Cerebellar nuclear complex (tissue), 1 donor: ENCODE data around the gene DAAM1.

Experiments
- DNase-seq, 2 experiments: peaks; one replicate each; lab custom pipeline; 2025; lab: John Stamatoyannopoulos, UW

DAAM1 gene

DNA sequence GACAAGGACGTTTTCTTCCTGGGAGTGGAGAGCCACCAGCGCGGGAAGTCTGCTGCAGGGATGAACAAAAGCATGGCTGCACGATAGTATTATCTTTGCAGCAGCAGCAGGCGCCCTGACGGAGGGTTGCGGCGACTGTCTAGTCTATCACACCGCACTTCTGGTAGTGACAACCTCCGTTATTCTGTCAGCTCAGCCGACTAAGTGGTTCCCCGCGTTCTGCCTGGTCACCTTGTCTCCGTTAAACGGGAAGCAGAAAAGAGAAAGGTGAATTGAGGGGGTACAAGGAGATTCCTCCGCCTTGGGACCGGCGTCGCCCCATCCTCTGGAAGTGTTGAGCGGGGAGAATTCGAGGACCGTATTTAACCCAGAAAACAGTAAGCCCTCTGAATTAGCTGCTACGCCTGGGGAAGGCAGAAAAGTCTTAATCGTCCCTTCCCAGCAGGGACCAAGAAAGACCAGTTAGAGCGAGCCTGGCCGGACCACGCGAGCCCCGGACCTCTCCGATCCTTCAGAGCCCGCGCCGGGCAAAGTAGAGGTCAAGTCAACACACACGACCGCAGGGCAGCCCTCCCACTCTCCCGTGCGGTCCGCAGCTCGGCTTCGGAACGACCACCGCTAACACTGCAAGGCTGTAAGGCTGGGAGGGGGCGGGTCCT, 536 bp upstream of the DAAM1 start:
- peak in 1 of 2 experiments; percentile 39 for DNase-seq

DNA sequence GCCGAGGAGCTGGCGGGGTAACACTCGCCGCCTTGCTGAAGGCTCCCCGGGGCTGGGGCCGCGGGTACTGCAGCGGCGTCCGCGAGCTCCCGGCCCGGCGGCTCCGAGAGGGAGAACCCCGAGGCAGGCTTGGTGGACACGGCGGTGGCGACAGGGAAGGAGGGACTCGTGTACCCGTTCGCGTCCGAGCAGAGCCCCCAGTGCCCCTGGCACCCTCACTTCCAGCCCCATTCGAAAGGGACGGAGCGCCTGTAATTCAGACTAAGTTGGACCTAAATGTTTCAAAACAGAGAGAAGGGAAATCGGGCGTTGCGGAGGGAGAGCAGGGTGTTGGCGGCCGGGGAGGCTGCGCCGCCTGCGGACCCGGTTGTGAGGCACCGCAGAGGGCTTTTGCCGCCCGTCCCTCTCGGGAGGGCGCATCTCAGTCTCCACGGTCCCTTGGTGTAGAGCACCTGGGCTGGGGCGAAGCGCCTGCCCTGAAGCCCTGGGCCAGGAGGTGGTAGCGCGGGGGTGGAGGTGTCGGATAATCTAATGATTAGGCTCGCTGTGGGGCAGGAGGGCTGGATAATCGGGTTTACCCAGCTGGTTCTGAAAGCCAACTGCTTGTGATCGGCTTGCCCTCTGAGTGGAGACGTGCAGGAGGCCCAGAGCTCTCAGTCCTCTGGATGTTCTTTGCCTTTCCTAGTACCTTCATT, 771 bp downstream of the DAAM1 start:
- no peak for DNase-seq

DNA sequence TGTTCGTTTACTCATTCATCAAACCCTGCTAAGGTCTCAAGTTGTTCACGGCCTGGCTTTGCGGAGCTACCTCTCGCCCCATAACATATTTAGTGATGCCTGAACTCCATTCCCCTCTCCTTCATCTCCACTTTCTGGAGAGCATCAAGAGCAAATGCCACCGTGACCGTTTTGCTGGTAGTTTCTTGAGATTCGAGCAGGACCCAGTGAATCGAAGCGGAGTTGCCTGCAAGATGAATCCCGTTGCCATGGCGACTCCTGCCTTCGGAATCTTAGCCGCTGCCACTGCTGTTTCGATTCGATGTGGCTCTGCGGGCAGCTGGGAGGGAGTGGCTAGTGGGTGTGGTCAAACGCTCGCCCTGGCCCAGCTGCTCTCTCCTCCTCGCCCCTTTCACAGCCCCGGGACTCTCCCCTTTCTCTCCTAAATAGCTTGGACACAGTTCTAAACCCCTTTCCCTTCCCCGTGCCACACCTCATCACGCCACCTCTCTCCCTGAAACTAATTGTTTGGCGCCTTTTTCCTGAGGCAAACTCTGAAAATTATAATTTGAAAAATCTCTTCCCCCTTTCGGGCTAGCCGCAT, 1.4 kb downstream of the DAAM1 start:
- DNase-seq = peak in 1 of 2 experiments; percentile 9

DNA sequence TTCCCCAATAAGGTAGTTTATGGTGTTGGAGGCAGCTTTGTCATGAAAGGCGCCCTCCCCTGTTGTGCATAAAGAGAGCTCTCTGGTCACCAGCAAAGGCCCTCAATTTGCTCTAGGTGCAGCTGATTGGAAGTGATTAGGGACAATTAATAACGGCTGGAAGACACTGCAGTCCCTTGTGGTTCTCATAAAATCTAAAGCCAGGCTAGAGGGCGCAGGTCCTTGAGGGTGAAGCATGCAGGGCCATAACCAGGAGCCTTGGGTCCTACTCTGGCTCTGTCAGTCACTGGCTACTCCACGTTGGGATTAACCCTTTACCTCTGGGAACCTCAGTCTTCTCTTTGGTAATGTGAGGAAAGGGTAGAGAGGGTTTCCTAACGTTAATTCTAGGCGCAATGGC, 1.9 kb downstream of the DAAM1 start:
- DNase-seq = no peak

DNA sequence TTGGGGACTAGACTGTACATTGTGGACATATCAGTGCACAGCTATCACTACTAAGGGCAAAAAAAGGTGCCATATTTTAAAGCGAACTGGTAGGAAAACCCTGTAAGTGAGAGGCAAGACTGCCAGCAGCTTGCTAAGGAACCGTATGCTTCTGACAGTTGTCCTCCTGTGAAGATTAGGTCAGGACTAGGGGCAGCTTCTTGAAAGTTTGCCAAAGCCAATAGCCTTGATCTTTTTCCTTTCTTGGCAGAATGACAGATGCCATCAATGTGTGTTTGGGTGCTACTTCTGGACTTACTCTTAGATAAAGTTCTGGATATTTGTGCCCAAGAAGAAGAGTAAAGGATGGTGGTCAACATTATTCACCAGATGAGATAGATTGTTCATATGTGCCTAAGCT, 7.4 kb downstream of the DAAM1 start:
- no peak for DNase-seq

DNA sequence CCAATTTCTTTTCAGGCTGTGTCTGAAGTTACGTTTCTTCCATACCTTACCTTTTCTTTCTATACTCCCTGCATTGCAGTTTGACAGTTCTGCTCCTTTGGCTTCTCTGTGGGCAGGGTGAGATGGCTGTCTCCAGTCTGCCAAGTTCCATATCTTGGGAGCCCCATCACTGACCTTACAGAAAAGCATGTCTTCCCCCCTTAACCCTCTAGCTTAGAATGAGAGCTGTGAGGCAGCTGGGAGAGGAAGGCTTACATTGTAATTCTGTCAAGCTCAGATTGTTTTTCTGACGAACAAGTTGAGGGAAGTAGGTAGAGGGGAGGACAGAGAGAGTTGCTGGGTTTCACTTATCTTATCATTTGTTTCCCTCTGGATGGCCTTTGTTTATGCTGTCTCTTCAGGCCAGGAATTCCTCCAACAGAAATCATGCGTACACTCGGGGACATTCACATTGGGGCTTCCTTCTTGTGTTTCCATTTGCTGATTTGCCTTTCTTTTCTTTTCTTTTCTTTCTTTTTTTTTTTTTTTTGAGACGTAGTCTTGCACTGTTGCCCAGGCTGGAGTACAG, 9.3 kb downstream of the DAAM1 start:
- DNase-seq = no peak

DNA sequence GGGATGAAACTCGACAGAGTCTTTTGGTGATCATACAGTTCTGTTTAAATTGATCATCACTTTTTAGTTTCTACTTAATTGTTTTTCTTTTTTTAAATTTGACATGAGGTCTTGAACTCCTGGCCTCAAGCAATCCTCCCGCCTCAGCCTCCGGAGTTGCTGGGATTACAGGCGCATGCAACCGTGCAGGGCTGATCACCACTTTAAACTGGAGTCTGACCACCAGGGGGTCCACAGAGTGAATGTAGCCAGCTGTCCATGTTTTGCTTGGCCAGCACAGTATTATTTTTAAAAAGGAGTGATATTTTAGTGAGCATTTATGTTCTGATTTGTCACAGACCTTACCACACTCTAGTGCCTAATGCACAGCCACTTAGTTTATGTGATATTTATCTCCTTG, 10.7 kb downstream of the DAAM1 start:
- DNase-seq = no peak

DNA sequence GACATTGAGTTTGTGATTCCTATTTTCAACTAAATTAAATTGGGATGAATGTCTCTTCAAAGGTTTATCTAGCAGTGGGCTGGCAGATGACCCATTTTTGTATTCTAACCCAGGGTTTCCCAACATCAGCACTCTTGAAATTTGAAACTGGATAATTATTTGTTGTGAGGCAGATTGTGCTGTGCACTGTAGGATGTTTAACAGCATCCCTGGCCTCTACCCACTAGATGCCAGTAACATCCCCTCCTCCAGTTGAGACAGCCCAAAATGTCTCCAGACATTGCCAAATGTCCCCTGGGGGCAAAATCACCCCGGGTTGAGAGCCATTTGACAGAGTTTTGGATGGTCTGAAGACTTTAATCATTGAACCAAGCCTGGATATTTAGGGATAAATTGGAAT, 11.1 kb downstream of the DAAM1 start:
- DNase-seq = no peak

DNA sequence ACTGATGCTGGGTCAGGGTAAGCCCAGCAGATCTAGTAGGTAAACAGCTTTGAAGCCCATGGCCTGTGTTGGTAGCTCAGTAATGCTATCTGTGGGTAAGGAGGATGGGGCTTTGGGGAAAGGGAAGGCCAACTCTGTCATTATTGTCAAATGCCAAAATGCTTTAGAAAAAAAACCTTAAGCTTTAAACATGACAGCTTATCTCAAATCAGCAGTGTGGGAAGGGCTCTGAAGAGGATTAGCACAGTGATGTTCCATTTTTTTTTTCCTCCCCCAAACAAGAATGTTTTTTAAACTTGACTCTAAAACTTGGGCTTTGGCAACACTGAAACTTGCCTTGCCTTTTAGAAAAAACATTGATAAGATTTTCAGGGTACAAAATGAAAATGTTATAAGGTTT, 11.7 kb downstream of the DAAM1 start:
- DNase-seq = no peak

DNA sequence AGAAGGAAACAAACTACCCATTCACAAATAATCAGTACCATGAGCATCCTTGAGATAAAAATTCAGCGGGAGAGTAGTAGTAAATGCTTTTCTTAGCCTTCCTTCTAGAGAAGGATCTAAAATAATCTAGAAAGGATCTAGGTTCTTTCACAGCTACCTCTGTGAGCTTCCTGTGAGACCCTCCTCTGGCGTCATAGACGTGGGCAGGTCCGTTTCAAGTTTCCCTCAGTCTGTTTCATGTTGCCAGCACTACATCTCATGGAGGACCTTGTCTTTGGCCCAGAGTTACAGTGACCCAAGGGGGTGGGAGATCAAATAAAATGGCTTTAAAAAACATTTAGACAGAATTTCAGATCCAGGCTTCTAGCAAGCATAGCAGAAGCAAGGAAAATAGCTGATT, 13.6 kb downstream of the DAAM1 start:
- DNase-seq = no peak

DNA sequence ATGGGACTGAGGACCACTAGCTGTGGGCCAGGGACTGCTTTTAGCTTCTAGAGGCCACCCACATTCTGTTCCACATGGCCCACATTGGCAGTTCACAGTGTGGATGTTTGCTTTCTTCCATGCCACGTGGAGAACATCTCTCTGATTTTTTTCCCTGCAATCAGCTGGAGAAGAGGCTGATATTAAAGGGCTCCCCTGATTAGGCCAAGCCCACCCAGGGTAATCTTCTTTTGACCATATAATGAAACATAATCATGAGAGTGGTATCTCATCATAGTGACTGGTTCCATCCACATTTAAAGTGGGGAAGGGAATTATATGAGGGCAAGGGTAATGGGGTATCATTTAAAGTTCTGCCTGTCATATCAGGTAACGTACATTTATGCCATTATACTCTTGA, 15.8 kb downstream of the DAAM1 start:
- no peak for DNase-seq

DNA sequence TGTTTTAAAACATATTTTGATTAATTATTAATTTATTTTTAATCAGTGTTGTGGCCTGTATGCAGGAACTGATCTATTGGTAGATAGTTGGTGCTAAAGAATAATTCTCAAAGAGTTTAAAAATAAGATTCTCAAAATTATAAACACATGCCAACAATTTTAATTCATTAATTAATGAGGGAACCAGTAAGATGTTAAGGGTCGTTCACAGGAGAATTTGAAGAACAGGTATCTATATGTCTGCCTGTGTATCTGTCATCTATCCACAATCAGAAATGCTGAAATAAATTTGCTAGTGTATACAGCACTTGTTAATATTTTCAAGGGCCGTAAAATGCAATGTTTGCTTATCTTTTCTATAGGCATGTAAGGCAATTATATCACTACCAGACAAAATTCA, 18.4 kb downstream of the DAAM1 start:
- DNase-seq = no peak

DNA sequence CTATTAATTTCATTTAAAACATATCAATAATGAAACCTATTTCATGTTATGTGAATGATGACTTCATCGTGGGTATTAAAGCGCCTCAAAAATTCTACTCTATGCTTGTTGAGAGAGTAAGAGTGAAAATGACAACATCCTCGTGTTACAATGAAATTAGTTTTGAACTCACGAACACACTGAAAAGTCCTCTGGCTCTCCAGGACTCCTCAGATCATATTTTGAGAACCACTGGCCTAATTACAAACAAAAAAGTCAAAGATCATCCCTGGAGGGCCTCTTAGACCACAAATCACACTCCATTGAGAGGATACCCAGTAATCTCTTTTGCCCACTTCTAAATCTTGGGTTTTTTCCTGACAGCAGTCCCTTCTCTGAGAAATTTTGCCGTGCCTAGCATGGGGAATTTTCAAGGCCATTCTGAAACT, 19.1 kb downstream of the DAAM1 start:
- no peak for DNase-seq

DNA sequence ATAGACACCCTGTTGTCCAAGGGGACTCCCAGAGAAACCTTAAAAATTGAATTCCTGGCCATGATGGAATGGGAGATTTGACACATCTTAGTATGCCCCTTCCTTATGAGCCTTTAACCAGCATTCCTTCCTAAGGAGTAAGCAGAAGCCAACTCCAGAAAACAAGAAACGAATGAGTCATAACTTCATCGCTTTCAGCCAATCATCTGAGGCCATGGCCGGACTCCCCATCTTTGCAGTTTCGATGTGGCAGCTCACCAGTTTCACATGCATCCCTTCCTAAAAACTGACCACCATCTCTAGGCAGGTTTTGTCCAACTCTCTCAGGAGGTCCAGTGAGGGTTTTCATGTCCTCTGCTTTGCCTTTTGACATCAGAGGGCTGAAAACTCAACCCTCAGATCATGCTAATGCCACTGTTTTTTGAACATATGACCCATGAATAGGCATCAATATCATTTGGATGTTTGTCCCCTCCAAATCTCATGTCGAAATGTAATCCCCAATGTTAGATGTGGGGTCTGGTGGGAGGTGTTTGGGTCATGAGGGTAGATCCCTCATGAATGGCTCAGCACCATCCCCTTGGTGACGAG, 19.9 kb downstream of the DAAM1 start:
- DNase-seq = no peak

DNA sequence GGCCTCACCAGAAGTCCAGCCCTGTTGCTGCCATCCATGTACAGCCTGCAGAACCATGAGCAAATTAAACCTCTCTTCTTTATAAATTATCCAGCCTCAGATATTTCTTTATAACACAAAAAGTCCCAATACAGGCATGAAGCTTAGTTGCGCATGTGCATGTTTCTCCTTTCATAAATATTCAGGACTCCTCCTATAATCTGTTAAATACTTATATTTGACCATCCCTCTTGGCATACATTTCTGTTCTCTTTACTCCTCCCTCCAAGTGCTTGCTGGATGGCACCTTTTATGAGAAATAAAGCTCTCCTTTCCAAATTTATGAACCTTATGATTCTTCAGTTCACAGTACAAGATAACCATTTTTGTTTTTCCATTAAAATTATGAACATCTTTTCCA, 20.5 kb downstream of the DAAM1 start:
- DNase-seq = no peak

DNA sequence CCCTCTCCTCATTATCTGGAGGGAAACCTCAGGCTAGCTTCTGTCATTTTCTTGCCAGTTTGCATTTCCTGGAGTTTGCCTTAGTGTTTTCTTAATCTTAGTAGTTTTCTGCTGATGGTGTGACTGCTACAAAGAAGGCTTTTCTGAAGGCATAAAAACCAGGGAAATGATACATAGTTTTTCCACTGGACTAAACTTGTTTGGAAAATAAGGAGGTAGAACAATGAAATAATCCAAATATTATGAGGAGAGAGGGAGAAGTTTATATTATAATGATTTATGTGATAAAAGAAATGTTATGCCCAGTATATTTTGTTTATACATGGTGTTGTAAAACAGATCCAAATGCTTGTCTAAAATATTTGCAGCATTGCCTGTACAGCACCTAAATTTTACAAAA, 22.2 kb downstream of the DAAM1 start:
- DNase-seq = no peak

DNA sequence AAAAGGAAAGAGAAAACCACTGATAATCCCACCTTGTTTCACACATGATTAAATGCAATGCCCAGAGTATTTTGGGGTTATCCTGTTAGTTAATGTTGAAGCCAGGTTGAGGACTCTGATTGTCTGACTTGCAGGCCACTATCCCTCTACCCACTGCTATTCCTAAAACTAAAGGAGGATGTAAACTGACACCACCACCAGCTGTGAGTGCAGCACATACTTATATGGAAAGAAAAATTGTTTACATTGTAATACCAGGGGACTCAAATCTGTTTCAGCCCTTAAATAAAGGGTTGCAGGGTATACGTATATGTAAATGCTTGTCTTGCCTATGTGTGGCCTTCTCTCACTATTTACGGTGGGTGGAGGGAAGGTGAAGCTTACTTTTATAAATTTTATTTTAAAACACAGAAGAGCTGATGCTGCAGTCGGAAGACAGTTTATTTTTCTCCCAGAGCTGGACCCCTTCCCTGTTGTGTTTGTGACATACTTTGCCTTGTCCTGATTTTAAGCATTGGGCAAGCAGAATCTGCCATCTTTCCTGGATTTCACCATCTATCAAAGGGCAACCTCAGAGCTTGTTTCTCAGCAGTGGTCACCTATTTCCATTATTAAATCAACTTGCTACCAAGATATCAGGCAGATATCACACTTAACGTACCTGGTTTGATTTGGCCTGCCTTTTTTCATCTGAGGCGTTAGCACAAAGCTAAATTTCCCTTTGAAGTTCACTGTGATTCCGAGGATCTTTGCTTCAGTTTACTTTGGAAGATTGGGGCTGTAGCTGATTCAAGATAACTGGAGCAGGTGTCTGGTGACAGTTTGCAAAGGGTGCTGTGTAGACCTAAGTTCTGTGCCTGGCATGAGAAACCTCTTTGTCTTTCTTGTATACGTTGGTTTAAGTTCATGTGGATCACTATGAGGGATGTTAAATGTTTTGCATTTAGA, 25.2 kb downstream of the DAAM1 start:
- no peak for DNase-seq

DNA sequence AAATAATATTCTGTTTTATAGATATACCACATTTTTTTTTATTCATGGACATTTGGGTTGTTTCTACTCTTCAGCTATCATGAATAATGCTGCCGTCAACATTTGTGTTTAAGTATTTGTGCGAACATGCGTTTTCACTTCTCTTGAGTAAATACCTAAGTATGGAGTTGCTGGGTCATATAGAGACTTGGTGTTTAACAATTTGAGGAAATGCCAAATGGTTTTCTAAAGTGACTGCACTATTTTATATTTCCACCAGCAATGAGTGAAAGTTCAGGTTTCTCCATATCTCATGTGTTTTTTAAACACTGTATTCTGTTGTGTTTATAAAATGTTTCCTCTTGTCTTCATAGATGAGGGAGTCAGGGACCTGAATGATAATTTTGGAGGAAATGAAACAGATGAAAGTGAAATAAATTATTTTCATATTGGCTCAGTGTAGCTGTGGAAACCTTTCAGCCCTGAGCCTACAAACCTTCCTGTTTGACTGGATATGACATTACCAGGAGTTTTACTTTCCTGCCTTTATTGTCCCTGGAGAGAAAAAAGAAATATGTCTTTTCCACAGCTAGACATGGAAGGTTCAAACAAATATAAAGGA, 26.3 kb downstream of the DAAM1 start:
- no peak for DNase-seq

DNA sequence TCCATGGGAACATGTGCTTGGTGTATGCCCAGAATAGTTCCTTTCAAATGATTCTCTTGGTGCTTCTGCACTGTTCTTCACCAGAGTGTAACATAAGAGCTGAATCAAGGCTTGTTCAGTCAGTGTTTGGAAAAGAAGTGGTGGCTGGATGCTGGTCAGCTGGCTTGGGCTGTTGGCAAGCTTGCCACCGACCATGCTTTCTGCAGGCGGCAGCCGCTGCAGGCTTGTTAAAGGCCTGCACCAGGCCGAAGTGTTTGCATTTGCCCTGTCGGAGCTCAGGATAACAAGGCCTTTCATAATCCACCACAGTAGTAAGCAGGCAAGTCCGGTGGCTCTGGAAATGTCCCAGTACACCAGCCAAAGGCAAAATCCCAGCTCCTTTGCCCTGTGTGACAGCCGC, 26.9 kb downstream of the DAAM1 start:
- peak in 1 of 2 experiments; percentile 22 for DNase-seq

DNA sequence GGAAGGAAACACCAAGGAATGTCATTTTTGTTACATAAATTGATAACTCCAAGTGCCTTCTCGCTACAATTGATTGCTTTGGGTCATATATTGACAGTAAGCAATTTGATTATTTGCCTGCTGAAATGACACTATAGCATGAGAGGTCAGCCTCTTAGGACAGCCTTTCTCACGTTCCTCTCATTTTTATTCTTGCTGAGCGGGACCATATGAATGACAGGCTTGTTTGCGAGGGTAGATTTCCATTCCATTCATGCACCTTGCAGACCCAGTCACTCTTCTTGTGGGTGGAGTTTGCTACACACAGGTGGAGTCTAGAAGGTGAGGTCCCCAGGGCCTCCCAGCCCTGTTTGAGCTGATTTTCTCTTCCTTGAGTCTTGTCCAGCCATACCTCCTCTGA, 27.3 kb downstream of the DAAM1 start:
- no peak for DNase-seq

DNA sequence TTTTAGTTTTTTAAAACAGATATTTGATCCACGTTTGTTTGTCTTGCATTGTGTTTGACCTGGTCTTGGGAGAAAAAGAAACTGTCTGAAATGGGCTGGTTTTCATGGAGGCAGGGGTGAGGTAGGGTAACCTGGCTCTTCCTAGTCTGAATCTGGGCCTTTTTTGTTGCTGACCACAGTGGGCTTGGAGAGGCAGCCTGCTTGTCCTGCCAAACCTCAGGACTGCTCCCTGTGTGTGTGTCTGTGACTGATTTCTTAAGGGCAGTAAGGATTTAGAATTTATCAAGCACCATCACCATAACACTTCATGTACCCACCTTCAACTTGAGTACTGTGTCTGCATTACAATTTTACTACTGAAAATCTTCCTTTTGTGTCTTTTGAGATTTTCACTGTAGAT, 28.5 kb downstream of the DAAM1 start:
- no peak for DNase-seq
